B cell (primary cell): Measurements from ENCODE around the gene ANTXRL.

Experiments used
- CTCF ChIP-seq: fragments of 200-600 bp; IDR thresholded peaks from one replicate; pipeline ENCODE4 v1.8.0; 2022; ENCODE audit warnings: antibody characterized with exemption, mild to moderate bottlenecking
- EZH2 ChIP-seq: IDR thresholded peaks from 2 replicates; pipeline ENCODE4 v1.6.1; 2012; ENCODE audit warnings: borderline replicate concordance, low read depth, mild to moderate bottlenecking, moderate library complexity, low read length; ENCODE audit not compliant: insufficient read depth, poor library complexity, severe bottlenecking

GRCh38 chr10:46327685-46328084 is 40.9 kb downstream of the ANTXRL start:
- TF ChIP-seq CTCF = no peak
- no peak for TF ChIP-seq EZH2
